ENCODE measurements around the gene CMTM6.
A peak's percentile ranks its signal among the peaks of the same experiment; 100 is the strongest.

Gene CMTM6

GRCh38 chr3:32438596-32439344 is 63.9 kb downstream of the CMTM6 start:
- Histone ChIP-seq H3K4me2 (ENCODE audit: low read depth, low read length) (peak overlapping the region; percentile 40), H4K20me1 (ENCODE audit: insufficient read depth, low read length) (no peaks in the 10 kb centered on the region), H3K36me3 (replicated peaks; ENCODE audit: insufficient read depth, low read length) (no peaks in the 10 kb centered on the region), H2AFZ (ENCODE audit: low read length) (no peak overlapping the region), H3K9ac (ENCODE audit: low read length) (no peak overlapping the region), H3K9me3 (replicated peaks; ENCODE audit: insufficient read depth, low read length) (no peaks in the 10 kb centered on the region), H3K79me2 (ENCODE audit: low read length) (no peaks in the 10 kb centered on the region), H3F3A (ENCODE audit: insufficient read depth, low read length) (peaks cover under 1% of the 10 kb centered on the region; the same call in 1 of the 2 replicates), H3K4me3 (ENCODE audit: low read length) (no peak overlapping the region), H3K9me2 (replicated peaks; ENCODE audit: insufficient read depth, low read length) (no peaks in the 10 kb centered on the region), H3K4me1 (ENCODE audit: low read length) (peaks cover 8% of the 10 kb centered on the region), H3K27me3 (replicated peaks; ENCODE audit: insufficient read depth, low read length) (no peaks in the 10 kb centered on the region), H3K27ac (ENCODE audit: low read length) (peak overlapping the region; percentile 17; the same call in 1 of the 2 replicates)
- TF ChIP-seq EZH2phosphoT487 (IDR thresholded peaks at IDR 0.05; ENCODE audit: low read length) (no peak), EZH2 (optimal IDR thresholded peaks at IDR 0.05; ENCODE audit: low read depth, low read length) (no peak), CTCF (IDR thresholded peaks at IDR 0.05; ENCODE audit: low read length) (no peak)
- peak; percentile 63 for DNase-seq

GRCh38 chr3:32437896-32438295 is 64.8 kb downstream of the CMTM6 start:
- DNase-seq: no peak
- Histone ChIP-seq H3F3A (ENCODE audit: insufficient read depth, low read length) (peaks cover 9% of the 10 kb centered on the region), H3K36me3 (replicated peaks; ENCODE audit: insufficient read depth, low read length) (no peaks in the 10 kb centered on the region), H3K4me1 (ENCODE audit: low read length) (peaks cover 16% of the 10 kb centered on the region), H3K9me2 (replicated peaks; ENCODE audit: insufficient read depth, low read length) (no peaks in the 10 kb centered on the region), H3K9me3 (replicated peaks; ENCODE audit: insufficient read depth, low read length) (no peaks in the 10 kb centered on the region), H2AFZ (ENCODE audit: low read length) (no peak overlapping the region), H3K4me2 (ENCODE audit: low read depth, low read length) (no peak overlapping the region), H3K4me3 (ENCODE audit: low read length) (no peak overlapping the region), H3K27me3 (replicated peaks; ENCODE audit: insufficient read depth, low read length) (no peaks in the 10 kb centered on the region), H3K9ac (ENCODE audit: low read length) (no peak overlapping the region), H3K79me2 (ENCODE audit: low read length) (no peaks in the 10 kb centered on the region), H3K27ac (ENCODE audit: low read length) (no peak overlapping the region), H4K20me1 (ENCODE audit: insufficient read depth, low read length) (no peaks in the 10 kb centered on the region)
- no peak for TF ChIP-seq EZH2 (optimal IDR thresholded peaks at IDR 0.05; ENCODE audit: low read depth, low read length)

GRCh38 chr3:32436816-32437189 is 65.8 kb downstream of the CMTM6 start:
- Histone ChIP-seq H3K27me3 (replicated peaks; ENCODE audit: insufficient read depth, low read length) (no peaks in the 10 kb centered on the region), H3K9me2 (replicated peaks; ENCODE audit: insufficient read depth, low read length) (no peaks in the 10 kb centered on the region), H3K4me1 (ENCODE audit: low read length) (peaks cover 25% of the 10 kb centered on the region), H4K20me1 (ENCODE audit: insufficient read depth, low read length) (no peaks in the 10 kb centered on the region), H3K9me3 (replicated peaks; ENCODE audit: insufficient read depth, low read length) (no peaks in the 10 kb centered on the region), H3F3A (ENCODE audit: insufficient read depth, low read length) (peaks cover 15% of the 10 kb centered on the region), H3K4me2 (ENCODE audit: low read depth, low read length) (no peak overlapping the region), H3K79me2 (ENCODE audit: low read length) (no peaks in the 10 kb centered on the region), H2AFZ (ENCODE audit: low read length) (no peak overlapping the region), H3K4me3 (ENCODE audit: low read length) (no peak overlapping the region), H3K9ac (ENCODE audit: low read length) (no peak overlapping the region), H3K36me3 (replicated peaks; ENCODE audit: insufficient read depth, low read length) (no peaks in the 10 kb centered on the region), H3K27ac (ENCODE audit: low read length) (no peak overlapping the region)
- no peak for DNase-seq
- TF ChIP-seq EZH2phosphoT487 (IDR thresholded peaks at IDR 0.05; ENCODE audit: low read length) (no peak), EZH2 (optimal IDR thresholded peaks at IDR 0.05; ENCODE audit: low read depth, low read length) (no peak), CTCF (IDR thresholded peaks at IDR 0.05; ENCODE audit: low read length) (no peak)
